ENCODE data around the gene RPP38. TPM values are rescaled to one million over a fixed set of nuclear protein-coding genes. Genes with fewer than 3 reads are reported as not detected.

The RPP38 gene
- total RNA-seq (ENCODE audit: unreplicated experiment) = 13.0 TPM
- long read RNA-seq, transcript RPP38-201 (3 exons, 1,457 nt) = major isoform, 7 of 17 reads
- long read RNA-seq, partial matches to known transcripts = 0 of 17 reads
- long read RNA-seq, other reads (novel, unspliced or antisense) = 1 of 17 reads

- peaks cover 13% of the 10 kb centered on the region for H3K36me3 Mint-ChIP-seq (ENCODE audit: low read depth, unreplicated experiment)
Measured at GRCh38 chr10:15097011-15097812, at the start of gene RPP38. RPP38 (plus strand) TSS chr10:15097355; CDS start chr10:15103315, 5,960 bp downstream.

GRCh38 chr10:15049533-15049932, 47.6 kb upstream of the RPP38 start:
- Mint-ChIP-seq H3K27me3 (ENCODE audit: unreplicated experiment) (peaks cover 2% of the 10 kb centered on the region), H3K36me3 (ENCODE audit: low read depth, unreplicated experiment) (no peaks in the 10 kb centered on the region), H3K4me1 (ENCODE audit: unreplicated experiment) (no peaks in the 10 kb centered on the region), H3K27ac (ENCODE audit: unreplicated experiment) (no peak overlapping the region), H3K9me3 (ENCODE audit: unreplicated experiment) (no peaks in the 10 kb centered on the region), H3K4me3 (ENCODE audit: unreplicated experiment) (no peak overlapping the region)
- no peak for TF ChIP-seq CTCF (IDR thresholded peaks at IDR 0.05; ENCODE audit: unreplicated experiment)
- no peak for DNase-seq (ENCODE audit: low spot score)

More at GRCh38 chr10:15097011-15097812, at the start of gene RPP38:
- peak within 1 kb of the TSS; percentile 99 for H3K27ac Mint-ChIP-seq (ENCODE audit: unreplicated experiment)
- no peaks in the 10 kb centered on the region for H3K9me3 Mint-ChIP-seq (ENCODE audit: unreplicated experiment)
- H3K4me3 Mint-ChIP-seq (ENCODE audit: unreplicated experiment) = peak within 1 kb of the TSS; percentile 99
- H3K4me1 Mint-ChIP-seq (ENCODE audit: unreplicated experiment) = peaks cover 5% of the 10 kb centered on the region
- no peak for TF ChIP-seq CTCF (IDR thresholded peaks at IDR 0.05; ENCODE audit: unreplicated experiment)
- DNase-seq (ENCODE audit: low spot score) = peak; percentile 98
- H3K27me3 Mint-ChIP-seq (ENCODE audit: unreplicated experiment) = peaks cover 10% of the 10 kb centered on the region

GRCh38 chr10:15052121-15052520, 45.0 kb upstream of the RPP38 start:
- Mint-ChIP-seq H3K27ac (ENCODE audit: unreplicated experiment) (no peak overlapping the region), H3K27me3 (ENCODE audit: unreplicated experiment) (peaks cover 2% of the 10 kb centered on the region), H3K36me3 (ENCODE audit: low read depth, unreplicated experiment) (no peaks in the 10 kb centered on the region), H3K4me1 (ENCODE audit: unreplicated experiment) (no peaks in the 10 kb centered on the region), H3K9me3 (ENCODE audit: unreplicated experiment) (no peaks in the 10 kb centered on the region), H3K4me3 (ENCODE audit: unreplicated experiment) (no peak overlapping the region)
- TF ChIP-seq CTCF (IDR thresholded peaks at IDR 0.05; ENCODE audit: unreplicated experiment) = no peak
- no peak for DNase-seq (ENCODE audit: low spot score)

- no peak overlapping the region for H3K4me3 Mint-ChIP-seq (ENCODE audit: unreplicated experiment)
- H3K27ac Mint-ChIP-seq (ENCODE audit: unreplicated experiment) = no peak overlapping the region
- peaks cover 2% of the 10 kb centered on the region for H3K27me3 Mint-ChIP-seq (ENCODE audit: unreplicated experiment)
- no peaks in the 10 kb centered on the region for H3K4me1 Mint-ChIP-seq (ENCODE audit: unreplicated experiment)
- TF ChIP-seq CTCF (IDR thresholded peaks at IDR 0.05; ENCODE audit: unreplicated experiment) = no peak
- no peak for DNase-seq (ENCODE audit: low spot score)
- no peaks in the 10 kb centered on the region for H3K9me3 Mint-ChIP-seq (ENCODE audit: unreplicated experiment)
- H3K36me3 Mint-ChIP-seq (ENCODE audit: low read depth, unreplicated experiment) = no peaks in the 10 kb centered on the region
Measured at GRCh38 chr10:15053061-15053460, 44.1 kb upstream of the RPP38 start.

GRCh38 chr10:15058689-15059088, 38.5 kb upstream of the RPP38 start:
- Mint-ChIP-seq H3K27ac (ENCODE audit: unreplicated experiment) (no peak overlapping the region), H3K4me1 (ENCODE audit: unreplicated experiment) (no peaks in the 10 kb centered on the region), H3K9me3 (ENCODE audit: unreplicated experiment) (peaks cover 5% of the 10 kb centered on the region), H3K27me3 (ENCODE audit: unreplicated experiment) (no peaks in the 10 kb centered on the region), H3K4me3 (ENCODE audit: unreplicated experiment) (no peak overlapping the region), H3K36me3 (ENCODE audit: low read depth, unreplicated experiment) (peaks cover 8% of the 10 kb centered on the region)
- no peak for DNase-seq (ENCODE audit: low spot score)
- TF ChIP-seq CTCF (IDR thresholded peaks at IDR 0.05; ENCODE audit: unreplicated experiment) = no peak

All from endothelial cell (in vitro differentiated cells).